SK-N-SH (cell line): ENCODE measurements around the gene SLC4A2. TPM values are rescaled to one million over a fixed set of nuclear protein-coding genes. Genes with fewer than 3 reads are reported as not detected.

Source experiments
- CTCF ChIA-PET: fragments of 300-600, 350-600 bp; formaldehyde crosslinking; extraction: SDS; loops from one replicate; lab custom pipeline; 2021; lab: Yijun Ruan, JAX
- POLR2A ChIA-PET: fragments of 350-600 bp; sonication (Branson Sonifier 250); formaldehyde crosslinking; extraction: SDS; loops from one replicate; lab custom pipeline; 2020; ENCODE audit warnings: antibody characterized with exemption, inconsistent platforms; lab: Yijun Ruan, JAX
- DNase-seq: peaks from one replicate; pipeline ENCODE4 v3.0.0; 2012
- H2AFZ ChIP-seq: fragments of 200-600 bp; sonication (generic); 2 replicates; pipeline ENCODE4 v1.8.1; 2016; ENCODE audit warnings: antibody characterized with exemption, mild to moderate bottlenecking, low read depth
- H3F3A ChIP-seq: fragments of 200-600 bp; sonication (generic); replicated peaks from 2 replicates; pipeline ENCODE3; 2016; ENCODE audit warnings: antibody characterized with exemption, mild to moderate bottlenecking; ENCODE audit not compliant: insufficient read depth
- H3K27ac ChIP-seq, 2 experiments: fragments of 200-500 bp in 1 of 2; fragments of 200-600 bp in 1 of 2; sonication (Bioruptor generic) in 1 of 2; sonication (generic), shearing (Covaris generic) in 1 of 2; 2 replicates each; pipeline versions ENCODE4 v1.5.1 to v1.6.1; 2014 to 2016; ENCODE audit warnings: low read depth in 2 of 2, inconsistent platforms in 1 of 2, low read length in 1 of 2, mild to moderate bottlenecking in 1 of 2, mixed read lengths in 1 of 2
- H3K27me3 ChIP-seq: fragments of 200-600 bp; sonication (generic), shearing (Covaris generic); 2 replicates; pipeline ENCODE4 v1.6.1; 2016; ENCODE audit warnings: mixed run types; ENCODE audit not compliant: insufficient read depth
- H3K36me3 ChIP-seq, 2 experiments: fragments of 200-500 bp in 1 of 2; fragments of 200-600 bp in 1 of 2; sonication (Bioruptor generic) in 1 of 2; sonication (generic) in 1 of 2; replicated peaks in 1 of 2; 2 replicates each; pipeline versions ENCODE3 to v1.5.1; 2014 to 2016; ENCODE audit warnings: low read length in 1 of 2, mild to moderate bottlenecking in 1 of 2; ENCODE audit not compliant: insufficient read depth in 2 of 2, control insufficient read depth in 1 of 2
- H3K4me1 ChIP-seq, 2 experiments: fragments of 200-500 bp in 1 of 2; fragments of 200-600 bp in 1 of 2; sonication (Bioruptor generic) in 1 of 2; sonication (generic), shearing (Covaris generic) in 1 of 2; 2 replicates each; pipeline versions ENCODE4 v1.5.1 to v1.6.1; 2014 to 2016; ENCODE audit warnings: low read depth in 1 of 2, low read length in 1 of 2, mixed run types in 1 of 2; ENCODE audit not compliant: insufficient read depth in 2 of 2, control insufficient read depth in 1 of 2
- H3K4me2 ChIP-seq: fragments of 200-600 bp; sonication (generic), shearing (Covaris generic); 2 replicates; pipeline ENCODE4 v1.6.1; 2017; ENCODE audit warnings: mixed run types
- H3K4me3 ChIP-seq, 2 experiments: fragments of 200-500 bp in 1 of 2; fragments of 200-600 bp in 1 of 2; sonication (Bioruptor generic) in 1 of 2; sonication (generic), shearing (Covaris generic) in 1 of 2; 2 replicates each; pipeline versions ENCODE4 v1.5.1 to v1.8.1; 2014 to 2016; ENCODE audit warnings: low read depth in 2 of 2, inconsistent platforms in 1 of 2, low read length in 1 of 2, mild to moderate bottlenecking in 1 of 2, mixed read lengths in 1 of 2, moderate library complexity in 1 of 2
- H3K79me2 ChIP-seq: fragments of 200-600 bp; sonication (generic); 2 replicates; pipeline ENCODE4 v1.8.1; 2017; ENCODE audit warnings: mild to moderate bottlenecking; ENCODE audit not compliant: insufficient read depth
- H3K9ac ChIP-seq: fragments of 200-600 bp; sonication (generic); 2 replicates; pipeline ENCODE4 v1.6.1; 2017; ENCODE audit warnings: mixed run types
- H3K9me2 ChIP-seq: fragments of 200-600 bp; sonication (generic); 2 replicates; pipeline ENCODE4 v1.6.1; 2017; ENCODE audit warnings: mixed run types
- H3K9me3 ChIP-seq: fragments of 200-600 bp; sonication (generic); 2 replicates; pipeline ENCODE4 v1.6.1; 2017; ENCODE audit warnings: mixed run types, mild to moderate bottlenecking, moderate library complexity
- H4K20me1 ChIP-seq: fragments of 200-600 bp; sonication (generic); 2 replicates; pipeline ENCODE4 v1.6.1; 2017; ENCODE audit warnings: mild to moderate bottlenecking, mixed run types; ENCODE audit not compliant: insufficient read depth
- CHD2 ChIP-seq: fragments of 150-350 bp; IDR thresholded peaks from 2 replicates; pipeline ENCODE4 v1.6.1; 2018; ENCODE audit warnings: low read length; ENCODE audit not compliant: partially characterized antibody
- CTCF ChIP-seq: fragments of 200-600 bp; sonication (generic); IDR thresholded peaks from 2 replicates; pipeline ENCODE4 v1.6.1; 2017; ENCODE audit warnings: antibody characterized with exemption, mild to moderate bottlenecking, moderate library complexity
- ELF1 ChIP-seq: IDR thresholded peaks from 2 replicates; pipeline ENCODE4 v1.4.0; 2012
- EZH2phosphoT487 ChIP-seq: fragments of 200-600 bp; sonication (generic); IDR thresholded peaks from 2 replicates; pipeline ENCODE4 v1.6.1; 2017; ENCODE audit warnings: low read depth, mixed run types, mild to moderate bottlenecking, antibody characterized with exemption, moderate library complexity, borderline replicate concordance
- FOSL2 ChIP-seq: IDR thresholded peaks from 2 replicates; pipeline ENCODE4 v1.4.0; 2012; ENCODE audit warnings: low read depth, mild to moderate bottlenecking, moderate library complexity, borderline replicate concordance
- FOXJ3 ChIP-seq: sonication (generic); formaldehyde crosslinking; IDR thresholded peaks from 2 replicates; pipeline ENCODE4 v1.5.1; 2020; ENCODE audit warnings: mild to moderate bottlenecking, missing genetic modification reagents
- FOXM1 ChIP-seq: IDR thresholded peaks from 2 replicates; pipeline ENCODE4 v1.4.0; 2012; ENCODE audit warnings: low read depth, mild to moderate bottlenecking
- GABPA ChIP-seq: IDR thresholded peaks from 2 replicates; pipeline ENCODE4 v1.4.0; 2012; ENCODE audit warnings: low read depth, mild to moderate bottlenecking
- GATA2 ChIP-seq: sonication (generic); formaldehyde crosslinking; IDR thresholded peaks from 2 replicates; pipeline ENCODE4 v1.5.0; 2020; ENCODE audit warnings: mild to moderate bottlenecking, missing genetic modification reagents
- IRF3 ChIP-seq: fragments of 150-350 bp; IDR thresholded peaks from 2 replicates; pipeline ENCODE4 v1.6.1; 2016; ENCODE audit warnings: mild to moderate bottlenecking, low read depth, low read length
- JUND ChIP-seq: IDR thresholded peaks from 2 replicates; pipeline ENCODE4 v1.4.0; 2012
- MEF2A ChIP-seq: IDR thresholded peaks from 2 replicates; pipeline ENCODE4 v1.4.0; 2012; ENCODE audit warnings: low read depth, borderline replicate concordance
- MXI1 ChIP-seq: IDR thresholded peaks from 2 replicates; pipeline ENCODE4 v1.6.1; 2012; ENCODE audit warnings: mild to moderate bottlenecking, low read depth, low read length, improper control_type of control experiment
- POLR2AphosphoS5 ChIP-seq: IDR thresholded peaks from 2 replicates; pipeline ENCODE4 v1.6.1; 2012; ENCODE audit warnings: low read depth, low read length
- RAD21 ChIP-seq: IDR thresholded peaks from 2 replicates; pipeline ENCODE4 v1.6.1; 2012; ENCODE audit warnings: mild to moderate bottlenecking, low read length
- RFX5 ChIP-seq: IDR thresholded peaks from 2 replicates; pipeline ENCODE4 v1.6.1; 2012; ENCODE audit warnings: mild to moderate bottlenecking, improper control_type of control experiment, low read length
- RXRA ChIP-seq: IDR thresholded peaks from 2 replicates; pipeline ENCODE4 v1.4.0; 2012; ENCODE audit warnings: low read depth, mild to moderate bottlenecking, borderline replicate concordance
- SIN3A ChIP-seq: IDR thresholded peaks from 2 replicates; pipeline ENCODE4 v1.6.1; 2012; ENCODE audit warnings: low read depth, mild to moderate bottlenecking, low read length, moderate library complexity, borderline replicate concordance
- SMC3 ChIP-seq: IDR thresholded peaks from 2 replicates; pipeline ENCODE4 v1.6.1; 2012; ENCODE audit warnings: low read depth, low read length, improper control_type of control experiment
- TAF1 ChIP-seq: IDR thresholded peaks from 2 replicates; pipeline ENCODE4 v1.6.1; 2012; ENCODE audit warnings: low read depth, mild to moderate bottlenecking, low read length, moderate library complexity, borderline replicate concordance
- TCF12 ChIP-seq: IDR thresholded peaks from 2 replicates; pipeline ENCODE4 v1.4.0; 2012
- TEAD4 ChIP-seq: IDR thresholded peaks from 2 replicates; pipeline ENCODE4 v1.4.0; 2012; ENCODE audit warnings: mild to moderate bottlenecking, borderline replicate concordance; ENCODE audit not compliant: insufficient read depth
- YY1 ChIP-seq: IDR thresholded peaks from 2 replicates; pipeline ENCODE4 v1.4.0; 2012; ENCODE audit warnings: low read depth, mild to moderate bottlenecking
- ZBTB33 ChIP-seq: IDR thresholded peaks from 2 replicates; pipeline ENCODE4 v1.4.0; 2012; ENCODE audit warnings: low read depth, borderline replicate concordance
- WGBS: methylation state at CpG from one replicate; pipeline ENCODE4 v1.1.6; 2017; ENCODE audit warnings: low lambda C conversion rate; 5-methylcytosine and 5-hydroxymethylcytosine counted together
- polyA plus RNA-seq, 3 experiments: library from polyadenylated mRNA; depleted of rRNA; stranded (reverse); fragments of >200 nt; gene quantifications; 2 replicates each; pipeline ENCODE4 v1.2.3, GENCODE V29; 2012
- TF ChIP-seq, protein P1 (sequence below): IDR thresholded peaks from 2 replicates; pipeline ENCODE4; 2012
- TF ChIP-seq, protein P2 (sequence below): IDR thresholded peaks from 2 replicates; pipeline ENCODE4 v1.4.0; 2012; ENCODE audit warnings: low read depth
- TF ChIP-seq, protein P3 (sequence below): fragments of 150-350 bp; IDR thresholded peaks from 2 replicates; pipeline ENCODE4 v1.6.1; 2017; ENCODE audit warnings: antibody characterized with exemption, low read length, low read depth, borderline replicate concordance

Gene SLC4A2
- polyA plus RNA-seq, 1 of the 3 experiments (the other 2 are of a cell fraction), result 167 TPM

DNA sequence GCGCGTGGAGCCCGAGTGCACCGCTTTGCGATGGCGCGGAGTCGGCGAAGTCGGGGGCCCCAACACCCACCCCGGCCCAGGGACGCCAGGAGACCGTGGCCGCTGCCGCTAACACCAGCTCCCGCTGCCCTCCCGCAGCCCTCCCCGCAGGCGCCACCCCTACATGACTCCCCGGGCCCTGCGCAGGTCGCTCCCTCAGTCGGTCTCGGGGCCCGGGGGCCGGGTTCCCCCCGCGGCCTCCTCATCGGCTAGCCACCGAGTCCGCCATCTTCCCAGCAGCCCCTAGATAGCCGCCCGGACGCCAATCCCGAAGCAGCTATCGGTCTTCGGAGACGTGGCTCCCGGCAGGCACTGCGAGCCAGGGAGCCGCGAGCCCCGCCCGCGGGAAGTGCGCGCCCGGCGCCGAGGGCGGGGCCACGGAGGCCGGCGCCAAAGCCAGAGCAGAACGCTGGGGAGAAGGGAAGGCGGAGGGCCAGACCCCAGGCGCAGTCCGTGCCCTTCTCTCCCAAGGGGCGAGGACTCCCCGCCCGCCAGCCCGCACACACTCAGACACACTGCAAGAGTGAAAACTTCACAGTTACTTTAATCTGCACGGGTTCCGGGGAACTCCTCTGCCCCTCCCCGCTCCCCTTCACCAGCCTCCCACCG, 21.3 kb downstream of the SLC4A2 start, which contains the start of gene FASTK:
Gene FASTK (minus strand): TSS at position 288 of the 648 bp plus-strand sequence. CDS start 43 bp downstream, at position 245.
- H4K20me1 ChIP-seq, result no peaks in the 10 kb centered on the region; the same call in 1 of the 2 replicates
- peaks cover 42% of the 10 kb centered on the region for H3F3A ChIP-seq
- peak; percentile 99 for DNase-seq
- H3K27me3 ChIP-seq, result no peaks in the 10 kb centered on the region
- H3K27ac ChIP-seq, result peak within 1 kb of the TSS; percentile 78 to 95
- H3K9ac ChIP-seq, result peak within 1 kb of the TSS; percentile 96
- peak within 1 kb of the TSS; percentile 94 to 99 for H3K4me3 ChIP-seq
- no peaks in the 10 kb centered on the region for H3K9me2 ChIP-seq
- H3K4me1 ChIP-seq, result peaks cover 30 to 48% of the 10 kb centered on the region in 2 experiments
- peaks cover 12 to 46% of the 10 kb centered on the region in 2 experiments for H3K36me3 ChIP-seq
- H3K4me2 ChIP-seq, result peak within 1 kb of the TSS; percentile 98
- WGBS, result 2% methylated on average over 36 of the region's 66 CpGs
- CTCF ChIA-PET, result interaction anchor here (0.6 to 21.3 kb wide), 8 partner anchors 12 to 88 kb away, joined by 3 to 474 read pairs (median 4); partner anchors contain the start of genes CDK5 and SLC4A2
- H3K79me2 ChIP-seq, result peaks cover 48% of the 10 kb centered on the region
- peak within 1 kb of the TSS; percentile 73; the same call in 1 of the 2 replicates for H2AFZ ChIP-seq
- H3K9me3 ChIP-seq, result no peaks in the 10 kb centered on the region
- POLR2A ChIA-PET, result interaction anchor here (0.6 to 1.5 kb wide), 9 partner anchors 10 to 152 kb away, joined by 3 to 7 read pairs (median 4); partner anchors contain the start of genes ABCB8 and CHPF2
- TF ChIP-seq GABPA (0 out of 2 replicates have a peak, but pooled peaks have one; percentile 35), ELF1 (peak; percentile 25; the same call in 1 of the 2 replicates), RXRA (no peak), POLR2AphosphoS5 (peak; percentile 90), SIN3A (peak; percentile 68; the same call in 1 of the 2 replicates), TCF12 (peak; percentile 7; the same call in 1 of the 2 replicates), MEF2A (no peak), JUND (no peak; the same call in 1 of the 2 replicates), FOSL2 (peak; percentile 41; the same call in 1 of the 2 replicates), SMC3 (no peak), YY1 (peak; percentile 98), MXI1 (peak; percentile 57; the same call in 1 of the 2 replicates), TAF1 (peak; percentile 97), FOXM1 (peak; percentile 44; the same call in 1 of the 2 replicates), IRF3 (no peak), TEAD4 (no peak), GATA2 (CRISPR knock-in tag) (no peak), RAD21 (no peak), EZH2phosphoT487 (no peak), RFX5 (no peak), ZBTB33 (peak; percentile 60; the same call in 1 of the 2 replicates), CTCF (no peak), CHD2 (peak; percentile 80), FOXJ3 (CRISPR knock-in tag) (no peak)
- TF ChIP-seq, protein P1, sequence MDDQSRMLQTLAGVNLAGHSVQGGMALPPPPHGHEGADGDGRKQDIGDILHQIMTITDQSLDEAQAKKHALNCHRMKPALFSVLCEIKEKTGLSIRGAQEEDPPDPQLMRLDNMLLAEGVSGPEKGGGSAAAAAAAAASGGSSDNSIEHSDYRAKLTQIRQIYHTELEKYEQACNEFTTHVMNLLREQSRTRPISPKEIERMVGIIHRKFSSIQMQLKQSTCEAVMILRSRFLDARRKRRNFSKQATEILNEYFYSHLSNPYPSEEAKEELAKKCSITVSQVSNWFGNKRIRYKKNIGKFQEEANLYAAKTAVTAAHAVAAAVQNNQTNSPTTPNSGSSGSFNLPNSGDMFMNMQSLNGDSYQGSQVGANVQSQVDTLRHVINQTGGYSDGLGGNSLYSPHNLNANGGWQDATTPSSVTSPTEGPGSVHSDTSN, result peak; percentile 80
- TF ChIP-seq, protein P2, sequence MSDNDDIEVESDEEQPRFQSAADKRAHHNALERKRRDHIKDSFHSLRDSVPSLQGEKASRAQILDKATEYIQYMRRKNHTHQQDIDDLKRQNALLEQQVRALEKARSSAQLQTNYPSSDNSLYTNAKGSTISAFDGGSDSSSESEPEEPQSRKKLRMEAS, result no peak
- TF ChIP-seq, protein P3, sequence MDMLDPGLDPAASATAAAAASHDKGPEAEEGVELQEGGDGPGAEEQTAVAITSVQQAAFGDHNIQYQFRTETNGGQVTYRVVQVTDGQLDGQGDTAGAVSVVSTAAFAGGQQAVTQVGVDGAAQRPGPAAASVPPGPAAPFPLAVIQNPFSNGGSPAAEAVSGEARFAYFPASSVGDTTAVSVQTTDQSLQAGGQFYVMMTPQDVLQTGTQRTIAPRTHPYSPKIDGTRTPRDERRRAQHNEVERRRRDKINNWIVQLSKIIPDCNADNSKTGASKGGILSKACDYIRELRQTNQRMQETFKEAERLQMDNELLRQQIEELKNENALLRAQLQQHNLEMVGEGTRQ, result no peak
